Heart left ventricle (tissue), 16 donors: Measurements from ENCODE around the gene ACR. TPM values are rescaled to one million over a fixed set of nuclear protein-coding genes. Genes with fewer than 3 reads are reported as not detected.
A peak's percentile ranks its signal among the peaks of the same experiment; 100 is the strongest.

Experiments
- ATAC-seq, 4 donors: fragments of 200-7000 bp; cut with Tn5 transposase; one replicate each; pipeline ENCODE4 v1.9.1; 2020 to 2022; ENCODE audit warnings: moderate library complexity in 4 of 4, mild to moderate bottlenecking in 3 of 4, moderate number of reproducible peaks in 1 of 4
- DNase-seq, 5 donors: peaks; one replicate each; pipeline ENCODE4 v3.0.0-alpha.2; 2020
- H3K27ac ChIP-seq, 12 donors: fragments of 200-600 bp; sonication (generic) in 4 of 12; one replicate each; pipeline versions ENCODE4 v1.5.0 to v1.8.0; 2016 to 2022; ENCODE audit warnings: mild to moderate bottlenecking in 2 of 12
- H3K27me3 ChIP-seq, 9 donors: fragments of 200-600 bp; sonication (generic) in 2 of 9; one replicate each; pipeline versions ENCODE4 v1.5.1 to v1.8.0; 2016 to 2022; ENCODE audit warnings: mild to moderate bottlenecking in 3 of 9
- H3K36me3 ChIP-seq, 9 donors: fragments of 200-600 bp; sonication (generic) in 2 of 9; one replicate each; pipeline versions ENCODE4 v1.5.0 to v1.8.0; 2018 to 2022; ENCODE audit warnings: mild to moderate bottlenecking in 2 of 9
- H3K4me1 ChIP-seq, 12 donors: fragments of 200-600 bp; sonication (generic) in 4 of 12; one replicate each; pipeline versions ENCODE4 v1.5.0 to v1.8.0; 2016 to 2022; ENCODE audit warnings: mild to moderate bottlenecking in 3 of 12
- H3K4me3 ChIP-seq, 12 donors: fragments of 200-600 bp; sonication (generic) in 4 of 12; one replicate each; pipeline versions ENCODE4 v1.5.0 to v1.8.0; 2017 to 2022; ENCODE audit warnings: mild to moderate bottlenecking in 9 of 12, moderate library complexity in 4 of 12
- H3K9me3 ChIP-seq, 12 donors: fragments of 200-600 bp; sonication (generic) in 4 of 12; one replicate each; pipeline versions ENCODE4 v1.5.0 to v1.8.0; 2016 to 2022; ENCODE audit warnings: mild to moderate bottlenecking in 1 of 12
- CTCF ChIP-seq, 12 donors: fragments of 200-600 bp; sonication (generic) in 4 of 12; IDR thresholded peaks; one replicate each; pipeline versions ENCODE4 v1.5.0 to v1.8.0; 2018 to 2022; ENCODE audit warnings: antibody characterized with exemption in 12 of 12, mild to moderate bottlenecking in 5 of 12
- POLR2A ChIP-seq, 2 donors: fragments of 450-650 bp; IDR thresholded peaks; one replicate each; pipeline ENCODE4 v1.6.1; 2017; ENCODE audit warnings: antibody characterized with exemption in 2 of 2, mild to moderate bottlenecking in 2 of 2, moderate library complexity in 2 of 2
- WGBS, 4 donors: extraction: QIAGEN DNeasy Blood & Tissue Kit in 2 of 4; methylation state at CpG; one replicate each; pipeline versions ENCODE4 v1.1.5 to v1.1.7; 2013 to 2018; 5-methylcytosine and 5-hydroxymethylcytosine counted together
- intact Hi-C, 10 donors: fragments of 100-400 bp; cut with DNase I; formaldehyde crosslinking; loops; one replicate each; pipeline versions ENCODE4 v1.11.1 to v1.14.2; 2022
- polyA plus RNA-seq, 2 donors: library from polyadenylated mRNA; stranded (reverse); fragments of 200-250 nt; gene quantifications; one replicate each; pipeline ENCODE4 v1.2.3, GENCODE V29; 2013
- total RNA-seq, 9 donors: library from RNA; depleted of rRNA in 2 of 9; stranded (reverse); fragments of >200 nt in 2 of 9; fragmentation: NEBNext Ultra II Directional in 3 of 9; extraction: Animal tissue kit (Norgen Biotek cat#: 25700) in 3 of 9; gene quantifications; one replicate each; pipeline versions ENCODE4 v1.1.0 to v1.2.4, GENCODE V29; 2016 to 2023
- donor health status: ischemic (EF 13 %, LVEDD 7.1; RV severe dilation, severe dysfunction).
- donor health status: healthy with polysubstance abuse.
- donor health status: DM: no; HTN: yes; CAD: no.
- donor health status: DM: no; HTN: no; CAD: no.
- donor health status: ischemic (EF 25% LVEDD 6.9; RV normal size, moderate dysfunction).
- donor health status: ischemic (EF 25% LVEDD 5.7; RV mildly dilated, moderate dysfunction).
- donor health status: healthy.
- donor health status: DM: yes; HTN: yes; CAD: no.
- donor health status: ischemic (EF 35%, LVEDD 5.7; RV mildly dilated, moderate dysfunction).
- donor health status: nonischemic (EF 11% LVEDD 7.7; RV severe dilation, severe dysfunction).
- donor health status: DM: yes; HTN: yes; CAD: no.
- donor health status: PGD.
- donor health status: ischemic (EF 29% LVEDD 5.4; RV normal size, mild dysfunction).
- donor health status: nonischemic (EF 23%, LVEDD 6.1; RV moderate dilation, normal function).

The ACR gene
- total and polyA plus RNA-seq, 11 donors, result 0.12 to 1.2 (median 0.50) TPM; not detected in 2

DNA sequence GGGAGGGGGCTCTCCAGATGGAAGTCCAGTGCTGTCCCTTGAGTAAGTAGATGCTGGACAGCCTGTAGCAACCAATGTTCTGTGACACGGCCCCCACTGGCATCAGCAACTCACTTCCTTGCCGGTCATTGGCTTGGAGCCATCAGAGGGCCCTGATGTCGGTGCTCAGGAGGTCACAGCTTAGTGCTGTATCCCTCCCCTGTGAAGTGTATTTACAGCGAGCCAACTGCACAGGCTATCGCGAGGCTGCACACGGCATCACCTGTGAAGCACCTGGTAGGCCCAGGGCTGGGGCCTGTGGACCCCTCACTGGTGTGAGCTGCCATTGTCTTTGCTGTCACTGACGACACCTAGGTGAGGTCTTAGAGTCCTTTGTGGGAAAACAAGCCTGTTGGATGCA lies 13.4 kb upstream of the ACR start:
- H3K4me1 ChIP-seq, result peaks cover 4 to 75% (median 36%) of the 10 kb centered on the region in 12 donors
- no peak overlapping the region for H3K27ac ChIP-seq
- peaks cover 0 to 69% (median 12%) of the 10 kb centered on the region in 9 donors for H3K36me3 ChIP-seq
- H3K9me3 ChIP-seq, result no peaks in the 10 kb centered on the region
- ATAC-seq (no peak), DNase-seq (peak in 1 of 5 donors; percentile 44)
- intact Hi-C loops, result no loop called here
- peaks cover 0 to 20% (median 6%) of the 10 kb centered on the region in 9 donors for H3K27me3 ChIP-seq
- no peak overlapping the region for H3K4me3 ChIP-seq
- 63 to 79% (median 73%) methylated on average over 6 to 8 of the region's 8 CpGs for WGBS, 4 donors
- no peak for TF ChIP-seq CTCF (IDR thresholded peaks at IDR 0.05)
- no peak for TF ChIP-seq POLR2A (IDR thresholded peaks at IDR 0.05)

GRCh38 chr22:50725597-50725996 lies 12.4 kb upstream of the ACR start:
- TF ChIP-seq POLR2A (IDR thresholded peaks at IDR 0.05), result no peak
- TF ChIP-seq CTCF (IDR thresholded peaks at IDR 0.05), result no peak
- Histone ChIP-seq H3K4me3 (no peak overlapping the region), H3K27ac (no peak overlapping the region), H3K27me3 (peaks cover 0 to 23% (median 6%) of the 10 kb centered on the region in 9 donors), H3K36me3 (peaks cover 0 to 70% (median 12%) of the 10 kb centered on the region in 9 donors), H3K4me1 (peaks cover 4 to 85% (median 38%) of the 10 kb centered on the region in 12 donors), H3K9me3 (no peaks in the 10 kb centered on the region)
- WGBS, 4 donors, result 88 to 100% (median 90%) methylated on average over 1 to 7 of the region's 7 CpGs
- intact Hi-C loops, result no loop called here
- ATAC-seq (no peak), DNase-seq (peak in 1 of 5 donors; percentile 15)

DNA sequence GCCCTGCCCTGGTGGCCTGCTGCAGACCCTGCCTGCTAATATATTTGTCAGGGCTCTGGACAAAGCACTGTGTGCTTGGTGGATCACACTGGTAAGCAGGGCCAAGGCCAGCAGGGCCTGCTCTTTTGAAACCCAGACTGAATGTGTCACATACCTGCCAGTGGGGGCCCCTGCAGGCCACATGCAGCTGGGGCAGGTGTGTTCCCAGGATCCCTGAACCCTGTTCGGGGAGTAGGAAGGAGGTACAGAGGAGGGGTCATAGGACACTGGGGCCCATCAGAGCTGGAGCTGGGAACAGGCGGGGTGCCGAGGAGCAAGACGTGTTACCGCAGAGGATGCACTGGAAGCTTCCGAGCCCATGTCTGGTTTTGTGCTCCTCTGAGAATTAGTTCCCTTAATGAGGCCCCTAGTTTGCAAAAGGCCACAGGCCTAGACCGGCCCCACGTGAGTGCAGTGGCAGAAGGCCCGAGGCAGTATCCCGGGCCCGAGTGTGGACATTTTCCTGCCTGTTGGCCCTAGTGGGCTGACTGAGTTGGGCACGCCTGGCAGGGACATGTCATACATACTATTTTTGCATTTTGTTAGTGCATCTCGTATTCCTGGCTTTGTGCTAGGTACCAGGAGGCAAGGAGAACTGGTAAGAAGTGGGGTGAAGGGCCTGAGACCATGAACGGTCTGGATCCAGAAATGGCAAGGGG lies 11.2 kb upstream of the ACR start:
- whole genome bisulfite sequencing, 4 donors, result 78 to 85% (median 81%) methylated on average over 14 of the region's 14 CpGs
- Histone ChIP-seq H3K27ac (no peak overlapping the region), H3K27me3 (peaks cover 0 to 24% (median 6%) of the 10 kb centered on the region in 9 donors), H3K4me1 (peaks cover 4 to 81% (median 40%) of the 10 kb centered on the region in 12 donors), H3K9me3 (no peaks in the 10 kb centered on the region), H3K36me3 (peaks cover 0 to 60% (median 12%) of the 10 kb centered on the region in 9 donors), H3K4me3 (no peak overlapping the region)
- intact Hi-C loops, result no loop called here
- DNase-seq (peak in 2 of 5 donors; percentile 17 to 47), ATAC-seq (no peak)
- TF ChIP-seq POLR2A (IDR thresholded peaks at IDR 0.05), result no peak
- no peak for TF ChIP-seq CTCF (IDR thresholded peaks at IDR 0.05)

DNA sequence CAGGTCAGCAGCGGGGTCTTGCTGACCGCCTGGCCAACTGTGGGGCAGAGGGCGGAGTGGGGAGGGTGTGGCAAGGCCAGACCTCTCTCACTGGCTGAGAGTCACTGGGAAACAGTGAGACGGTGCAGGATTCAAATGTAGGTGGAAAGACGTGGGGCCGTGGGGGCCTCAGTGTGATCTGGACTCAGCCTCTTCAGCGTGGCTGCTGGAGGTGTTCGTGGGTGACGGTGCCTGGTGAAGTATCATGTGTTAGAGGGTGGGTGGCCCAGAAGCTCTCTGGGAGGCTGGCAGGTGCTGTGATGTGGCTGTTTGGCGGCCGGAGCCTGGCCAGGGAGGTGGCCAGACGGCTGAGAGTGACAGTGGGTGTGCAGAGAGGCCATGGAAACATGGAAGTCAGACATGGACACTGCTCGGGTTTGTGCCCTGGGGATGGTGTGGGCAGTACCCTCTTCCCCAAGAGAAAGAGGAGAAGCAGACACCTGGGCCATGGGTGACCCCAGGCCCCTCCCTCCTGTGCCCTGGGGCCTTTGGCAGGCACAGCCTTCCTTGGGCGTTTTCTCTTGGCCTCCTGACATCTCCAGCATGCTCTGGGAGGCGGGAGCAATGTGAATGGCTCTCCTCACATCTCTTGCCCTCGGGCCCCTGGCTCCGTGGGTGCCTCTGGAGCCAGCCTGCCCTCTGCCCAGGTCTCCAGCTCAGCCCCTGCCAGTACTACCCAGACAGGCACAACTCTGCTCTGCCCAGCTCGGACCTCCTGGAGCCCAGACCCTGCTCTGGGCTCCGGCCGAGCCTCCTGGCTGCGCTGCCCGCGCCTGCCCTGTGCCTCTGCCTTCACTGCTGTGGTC lies 10.1 kb upstream of the ACR start:
- intact Hi-C loops, result no loop called here
- Histone ChIP-seq H3K27me3 (peaks cover 0 to 31% (median 13%) of the 10 kb centered on the region in 9 donors), H3K9me3 (no peaks in the 10 kb centered on the region), H3K36me3 (peaks cover 0 to 49% (median 12%) of the 10 kb centered on the region in 9 donors), H3K27ac (peak overlapping the region in 2 of 12 donors; percentile 13 to 20), H3K4me3 (no peak overlapping the region), H3K4me1 (peaks cover 4 to 77% (median 38%) of the 10 kb centered on the region in 12 donors)
- WGBS, 4 donors, result 74 to 83% (median 79%) methylated on average over 14 to 23 of the region's 23 CpGs
- no peak for TF ChIP-seq POLR2A (IDR thresholded peaks at IDR 0.05)
- TF ChIP-seq CTCF (IDR thresholded peaks at IDR 0.05), result no peak
- ATAC-seq (no peak), DNase-seq (peak in 3 of 5 donors; percentile 5 to 42 (median 23))
